Activated CD8-positive, alpha-beta T cell treated with anti-CD3 and anti-CD28 coated beads, Interleukin-2, amount 10 ng/mL, durations not matched to agents 7 days and 5 days (primary cell): Measurements from ENCODE around the gene SUFU. TPM values are rescaled to one million over a fixed set of nuclear protein-coding genes. Genes with fewer than 3 reads are reported as not detected.

Source experiments
- ATAC-seq: fragments of 150-1000 bp; cut with Tn5 transposase; one replicate; pipeline ENCODE4 v1.10.0; 2021; ENCODE audit warnings: moderate library complexity
- CTCF ChIA-PET: fragments of 350-600 bp; sonication (Branson Sonifier 250); formaldehyde crosslinking; loops from one replicate; lab custom pipeline; 2021; ENCODE audit warnings: antibody characterized with exemption; lab: Charles Lee
- POLR2A ChIA-PET: fragments of 350-600 bp; sonication (Branson Sonifier 250); formaldehyde crosslinking; loops from one replicate; lab custom pipeline; 2021; ENCODE audit warnings: antibody characterized with exemption; lab: Charles Lee
- DNase-seq: peaks from one replicate; pipeline ENCODE4 v3.0.0-alpha.2; 2020
- H3K27ac Mint-ChIP-seq: one replicate; pipeline ENCODE4 v1.8.0; 2021; ENCODE audit warnings: mild to moderate bottlenecking, mixed read lengths
- H3K27me3 Mint-ChIP-seq: one replicate; pipeline ENCODE4 v1.8.0; 2021; ENCODE audit warnings: low read depth, mixed read lengths
- H3K36me3 Mint-ChIP-seq: one replicate; pipeline ENCODE4 v1.8.0; 2021; ENCODE audit warnings: low read depth, mixed read lengths
- H3K4me1 Mint-ChIP-seq: one replicate; pipeline ENCODE4 v1.8.0; 2021; ENCODE audit warnings: low read depth, mixed read lengths
- H3K4me3 Mint-ChIP-seq: one replicate; pipeline ENCODE4 v1.8.0; 2021; ENCODE audit warnings: mild to moderate bottlenecking, mixed read lengths
- H3K9me3 Mint-ChIP-seq: one replicate; pipeline ENCODE4 v1.8.0; 2022; ENCODE audit warnings: mixed read lengths; ENCODE audit not compliant: insufficient read depth
- total RNA-seq, 2 experiments: library from RNA; stranded (reverse); gene quantifications; one replicate each; pipeline ENCODE4 v1.2.3, GENCODE V29; 2021

The SUFU gene
- total RNA-seq, 2 experiments from 2014 or later, result 10.6 to 12.0 TPM

DNA sequence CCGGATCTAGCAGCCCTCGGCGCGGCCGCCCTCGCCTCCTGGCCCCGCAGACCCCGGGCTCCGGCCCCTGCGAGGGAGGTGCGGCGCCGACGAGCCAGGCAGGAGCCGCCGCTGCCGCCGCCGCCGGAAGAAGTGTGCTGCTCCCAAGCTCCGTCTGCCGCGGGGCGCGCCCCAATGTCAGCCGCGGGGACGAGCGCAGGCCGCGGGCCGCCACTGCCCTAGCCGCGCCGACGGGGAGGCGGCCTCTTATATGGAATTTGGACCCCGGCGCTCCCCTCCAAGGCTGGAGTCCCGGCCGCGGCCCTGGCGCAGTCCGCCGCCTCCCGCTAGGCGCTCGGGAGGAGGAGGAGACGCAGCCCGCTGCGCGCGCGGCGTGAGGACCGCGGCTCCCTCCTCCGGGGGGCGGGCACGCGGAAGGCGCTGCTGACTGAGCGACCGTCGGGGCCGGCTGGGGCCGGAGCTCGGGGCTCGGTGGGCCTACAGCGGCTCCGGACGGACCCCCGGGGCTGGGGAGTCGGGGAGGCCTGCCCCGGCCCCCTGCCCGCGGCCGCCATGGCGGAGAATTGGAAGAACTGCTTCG, 140.4 kb downstream of the SUFU start, which contains the start of gene TRIM8:
Gene TRIM8, plus strand, starts transcription at position 414 of the 580 bp plus-strand sequence. Its CDS starts 139 bp downstream, at position 553.
- peak; percentile 67 for DNase-seq
- peaks cover 24% of the 10 kb centered on the region for H3K36me3 Mint-ChIP-seq
- H3K27me3 Mint-ChIP-seq, result peaks cover 4% of the 10 kb centered on the region
- peak within 1 kb of the TSS; percentile 94 for H3K27ac Mint-ChIP-seq
- POLR2A ChIA-PET, result interaction anchor here (1.1 to 4.9 kb wide), 10 partner anchors 10 to 548 kb away, joined by 3 to 44 read pairs (median 13); partner anchors contain the start of genes ARL3 and SFXN2
- peaks cover 38% of the 10 kb centered on the region for H3K4me1 Mint-ChIP-seq
- peak; percentile 8 for ATAC-seq
- CTCF ChIA-PET, result interaction anchor here (1.1 to 4.6 kb wide), 13 partner anchors 9 to 166 kb away, joined by 3 to 51 read pairs (median 6); partner anchors contain the start of genes ARL3, SFXN2, SUFU and WBP1L
- peak within 1 kb of the TSS; percentile 99 for H3K4me3 Mint-ChIP-seq
- no peaks in the 10 kb centered on the region for H3K9me3 Mint-ChIP-seq

DNA sequence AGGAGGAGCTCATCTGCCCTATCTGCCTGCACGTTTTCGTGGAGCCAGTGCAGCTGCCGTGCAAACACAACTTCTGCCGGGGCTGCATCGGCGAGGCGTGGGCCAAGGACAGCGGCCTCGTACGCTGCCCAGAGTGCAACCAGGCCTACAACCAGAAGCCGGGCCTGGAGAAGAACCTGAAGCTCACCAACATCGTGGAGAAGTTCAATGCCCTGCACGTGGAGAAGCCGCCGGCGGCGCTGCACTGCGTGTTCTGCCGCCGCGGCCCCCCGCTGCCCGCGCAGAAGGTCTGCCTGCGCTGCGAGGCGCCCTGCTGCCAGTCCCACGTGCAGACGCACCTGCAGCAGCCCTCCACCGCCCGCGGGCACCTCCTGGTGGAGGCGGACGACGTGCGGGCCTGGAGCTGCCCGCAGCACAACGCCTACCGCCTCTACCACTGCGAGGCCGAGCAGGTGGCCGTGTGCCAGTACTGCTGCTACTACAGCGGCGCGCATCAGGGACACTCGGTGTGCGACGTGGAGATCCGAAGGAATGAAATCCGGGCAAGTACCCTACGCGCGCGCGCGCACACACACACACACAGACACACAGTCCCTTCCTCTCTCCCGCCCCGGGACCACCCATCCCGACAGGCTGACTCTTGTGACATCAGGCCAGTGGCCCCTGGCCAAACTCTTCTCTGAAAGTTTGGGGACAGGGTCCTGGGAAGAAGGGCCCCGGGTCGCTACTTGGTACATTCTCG, 141.0 kb downstream of the SUFU start:
- Mint-ChIP-seq H3K27ac (peak overlapping the region; percentile 94), H3K4me3 (peak overlapping the region; percentile 99), H3K27me3 (no peaks in the 10 kb centered on the region), H3K9me3 (no peaks in the 10 kb centered on the region), H3K4me1 (peaks cover 45% of the 10 kb centered on the region), H3K36me3 (peaks cover 25% of the 10 kb centered on the region)
- CTCF ChIA-PET, result interaction anchor here (1.1 to 4.6 kb wide), 15 partner anchors 9 to 166 kb away, joined by 3 to 51 read pairs (median 4); partner anchors contain the start of genes ARL3, SFXN2, SUFU and WBP1L
- POLR2A ChIA-PET, result interaction anchor here (0.7 to 4.9 kb wide), 15 partner anchors 9 to 547 kb away, joined by 3 to 44 read pairs (median 4); partner anchors contain the start of genes ARL3, NFKB2 and SFXN2
- ATAC-seq, result peak; percentile 38
- DNase-seq, result peak; percentile 83

DNA sequence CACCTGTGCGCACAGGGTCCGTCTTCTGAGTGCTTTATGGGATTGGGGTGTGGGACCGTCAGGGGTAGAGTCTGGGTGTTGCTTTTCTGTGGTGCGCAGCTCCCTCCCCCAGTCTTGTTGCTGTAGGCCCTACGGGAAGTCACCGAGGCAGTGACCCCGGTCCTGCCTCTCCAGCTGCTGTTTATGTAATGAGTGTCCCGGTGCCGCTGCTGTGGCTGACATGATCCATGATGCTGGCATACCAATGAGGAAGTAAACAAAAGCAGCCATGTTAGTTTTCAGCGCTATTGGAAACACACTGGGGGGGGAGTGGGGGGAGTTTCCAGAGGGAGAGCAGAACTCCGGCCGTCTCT, 141.6 kb downstream of the SUFU start:
- peak overlapping the region; percentile 94 for H3K27ac Mint-ChIP-seq
- CTCF ChIA-PET, result interaction anchor here (1.1 to 4.6 kb wide), 11 partner anchors 10 to 167 kb away, joined by 3 to 51 read pairs (median 6); partner anchors contain the start of genes ACTR1A, ARL3 and SFXN2
- ATAC-seq (no peak), DNase-seq (peak; percentile 55)
- H3K9me3 Mint-ChIP-seq, result no peaks in the 10 kb centered on the region
- POLR2A ChIA-PET, result interaction anchor here (0.7 to 4.9 kb wide), 15 partner anchors 9 to 471 kb away, joined by 3 to 44 read pairs (median 4); partner anchors contain the start of genes ACTR1A, ARL3, NFKB2 and SFXN2
- H3K4me3 Mint-ChIP-seq, result peak overlapping the region; percentile 99
- H3K36me3 Mint-ChIP-seq, result peaks cover 25% of the 10 kb centered on the region
- peaks cover 48% of the 10 kb centered on the region for H3K4me1 Mint-ChIP-seq
- no peaks in the 10 kb centered on the region for H3K27me3 Mint-ChIP-seq

DNA sequence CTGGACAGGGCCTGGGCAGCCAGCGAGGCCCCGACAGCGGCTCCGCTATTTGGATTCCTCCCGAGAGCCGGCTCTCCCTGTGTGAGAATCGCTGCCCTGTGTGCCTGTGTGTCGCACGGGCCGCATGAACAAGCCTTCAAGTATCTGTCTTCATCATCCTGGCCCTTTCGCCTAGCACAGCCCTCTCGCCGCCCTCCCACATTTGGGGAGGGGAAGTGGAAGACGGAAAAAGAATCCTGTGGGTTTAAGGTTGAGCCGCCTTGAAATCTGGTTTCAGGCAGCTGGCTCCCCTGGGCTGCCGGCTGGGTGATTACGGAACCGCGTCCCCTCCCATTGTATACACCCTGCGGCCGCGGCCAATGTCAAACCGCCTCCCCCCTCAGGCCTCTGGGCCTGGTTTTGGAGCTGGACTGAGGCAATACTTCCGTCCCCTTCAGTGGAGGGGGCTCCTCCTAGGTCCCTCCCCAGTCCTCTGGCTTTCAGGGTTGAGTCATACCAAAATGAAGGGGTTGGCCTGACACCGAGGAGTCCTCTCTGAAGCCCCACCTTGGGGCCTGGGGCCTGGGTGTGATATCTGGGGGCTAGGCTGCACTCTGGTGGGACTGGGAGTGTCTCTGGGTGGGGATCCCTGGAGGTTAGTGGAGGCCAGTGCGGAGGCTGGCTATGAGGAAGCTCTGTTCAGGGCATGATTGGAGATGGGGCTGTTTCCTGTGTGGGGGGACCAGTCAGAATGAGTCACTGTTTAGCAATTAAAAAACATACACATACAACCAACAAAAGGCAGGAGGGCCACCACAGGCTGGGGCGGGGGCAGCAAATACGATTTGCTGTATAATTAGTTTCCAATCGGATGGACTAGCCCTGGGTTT, 142.2 kb downstream of the SUFU start:
- H3K36me3 Mint-ChIP-seq, result peaks cover 25% of the 10 kb centered on the region
- no peaks in the 10 kb centered on the region for H3K9me3 Mint-ChIP-seq
- peak; percentile 84 for DNase-seq
- ChIA-PET CTCF (interaction anchor here (1.0 to 4.6 kb wide), 10 partner anchors 13 to 143 kb away, joined by 3 to 51 read pairs (median 4); partner anchors contain the start of genes ACTR1A, ARL3 and SFXN2), POLR2A (interaction anchor here (0.5 to 4.9 kb wide), 19 partner anchors 8 to 828 kb away, joined by 3 to 44 read pairs (median 4); partner anchors contain the start of genes ACTR1A, ARL3, NFKB2 and OGA)
- peak; percentile 35 for ATAC-seq
- H3K27ac Mint-ChIP-seq, result peak overlapping the region; percentile 94
- H3K4me3 Mint-ChIP-seq, result peak overlapping the region; percentile 99
- H3K27me3 Mint-ChIP-seq, result no peaks in the 10 kb centered on the region
- peaks cover 55% of the 10 kb centered on the region for H3K4me1 Mint-ChIP-seq

DNA sequence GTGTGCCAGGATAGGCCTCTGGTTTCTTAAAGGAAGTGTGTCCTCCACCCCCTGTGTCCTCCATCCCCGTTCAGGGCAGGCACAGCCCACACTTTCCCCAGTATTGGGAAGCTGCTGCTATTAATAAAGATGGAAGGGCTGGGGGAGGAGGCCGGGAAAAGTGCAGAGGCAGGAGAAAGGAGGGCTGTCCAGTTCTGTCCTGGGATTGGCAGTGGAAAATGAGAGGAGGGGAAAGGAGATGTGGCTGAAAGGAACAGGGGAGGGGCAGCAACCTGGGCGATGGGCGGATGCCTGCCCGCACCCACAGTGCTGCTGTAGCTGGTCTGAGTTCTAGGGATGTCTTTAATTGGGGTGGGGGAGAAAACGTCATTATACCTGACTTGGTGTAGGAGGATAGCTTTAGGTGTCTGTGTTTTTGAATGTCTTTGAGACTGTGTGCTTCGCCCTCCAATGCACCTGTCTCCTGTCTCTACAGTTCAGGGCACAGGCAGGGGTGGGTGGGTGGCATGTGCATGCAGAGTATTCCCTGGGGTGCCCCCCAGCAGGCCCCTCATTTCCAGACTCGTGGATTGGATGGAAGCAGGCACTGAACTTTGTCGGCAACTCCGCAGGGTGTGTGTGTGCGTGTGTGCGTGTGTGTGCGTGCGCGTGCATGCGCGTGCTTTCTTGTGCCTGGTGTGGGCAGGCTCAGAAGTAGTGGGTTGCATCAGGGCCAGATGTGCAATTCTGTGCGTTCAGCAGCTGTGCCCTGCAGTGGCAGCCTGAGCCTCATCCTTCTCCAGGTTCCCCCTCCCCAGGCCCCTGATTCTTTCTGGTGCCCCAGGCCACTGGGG, 143.1 kb downstream of the SUFU start:
- Mint-ChIP-seq H3K27ac (peak overlapping the region; percentile 94), H3K4me3 (peak overlapping the region; percentile 99), H3K4me1 (peaks cover 58% of the 10 kb centered on the region), H3K27me3 (no peaks in the 10 kb centered on the region), H3K36me3 (peaks cover 25% of the 10 kb centered on the region), H3K9me3 (no peaks in the 10 kb centered on the region)
- ATAC-seq, result no peak
- ChIA-PET POLR2A (interaction anchor here (0.5 to 4.9 kb wide), 15 partner anchors 7 to 829 kb away, joined by 3 to 44 read pairs (median 6); partner anchors contain the start of genes ACTR1A, ARL3, OGA and SFXN2), CTCF (interaction anchor here (1.0 to 4.6 kb wide), 8 partner anchors 12 to 144 kb away, joined by 3 to 51 read pairs (median 16); partner anchors contain the start of genes ACTR1A, ARL3 and SFXN2)
- DNase-seq, result peak; percentile 58

DNA sequence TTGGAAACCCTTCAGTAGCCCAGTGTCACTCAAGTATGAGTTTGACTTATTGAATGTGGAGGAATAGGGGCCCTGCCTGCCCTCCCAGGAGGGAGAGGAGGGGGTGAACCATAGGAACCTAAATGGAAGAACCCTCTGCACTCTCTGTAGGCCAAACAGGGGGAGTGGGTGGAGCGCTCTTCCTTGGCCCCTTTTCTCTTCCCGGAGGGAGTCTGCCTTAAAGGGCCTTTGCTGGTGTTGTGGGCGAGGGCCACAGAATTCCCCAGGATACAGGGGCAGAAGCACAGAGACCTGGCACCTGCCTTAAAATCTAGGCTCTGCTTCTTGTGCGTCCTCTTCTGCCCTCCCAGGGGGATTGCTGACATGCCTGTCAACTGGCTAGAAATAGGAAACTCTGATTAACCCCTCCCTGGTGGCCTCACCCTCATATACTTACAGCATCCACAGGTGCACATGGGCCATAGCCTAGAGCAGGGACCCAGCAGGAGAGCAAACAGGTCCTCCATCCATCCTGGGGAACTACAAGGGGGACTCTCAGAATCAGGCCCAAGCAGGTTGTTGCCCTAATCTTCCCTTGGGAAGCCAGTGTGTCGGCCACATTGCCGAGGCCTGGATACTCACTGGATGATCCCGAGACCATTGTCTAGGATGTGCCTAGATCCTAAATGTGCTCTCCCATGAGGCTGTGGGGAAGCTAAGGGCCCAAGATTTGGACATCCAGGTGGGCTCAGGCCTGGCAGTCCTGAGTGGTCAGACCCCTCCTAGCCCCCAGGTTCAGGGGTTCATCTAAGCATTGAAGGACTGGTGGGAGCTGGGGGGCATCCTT, 143.9 kb downstream of the SUFU start:
- ATAC-seq, result no peak
- Mint-ChIP-seq H3K4me3 (peak overlapping the region; percentile 99), H3K4me1 (peaks cover 64% of the 10 kb centered on the region), H3K36me3 (peaks cover 31% of the 10 kb centered on the region), H3K9me3 (no peaks in the 10 kb centered on the region), H3K27me3 (no peaks in the 10 kb centered on the region), H3K27ac (peak overlapping the region; percentile 94)
- ChIA-PET CTCF (interaction anchor here (4.6 kb wide), 1 partner anchor 65 kb away, joined by 48 read pairs; the partner anchor contains the start of genes ARL3 and SFXN2), POLR2A (interaction anchor here (1.5 to 4.9 kb wide), 2 partner anchors 10 to 23 kb away, joined by 7 to 35 read pairs; no protein-coding TSS in a partner anchor)
- no peak for DNase-seq

DNA sequence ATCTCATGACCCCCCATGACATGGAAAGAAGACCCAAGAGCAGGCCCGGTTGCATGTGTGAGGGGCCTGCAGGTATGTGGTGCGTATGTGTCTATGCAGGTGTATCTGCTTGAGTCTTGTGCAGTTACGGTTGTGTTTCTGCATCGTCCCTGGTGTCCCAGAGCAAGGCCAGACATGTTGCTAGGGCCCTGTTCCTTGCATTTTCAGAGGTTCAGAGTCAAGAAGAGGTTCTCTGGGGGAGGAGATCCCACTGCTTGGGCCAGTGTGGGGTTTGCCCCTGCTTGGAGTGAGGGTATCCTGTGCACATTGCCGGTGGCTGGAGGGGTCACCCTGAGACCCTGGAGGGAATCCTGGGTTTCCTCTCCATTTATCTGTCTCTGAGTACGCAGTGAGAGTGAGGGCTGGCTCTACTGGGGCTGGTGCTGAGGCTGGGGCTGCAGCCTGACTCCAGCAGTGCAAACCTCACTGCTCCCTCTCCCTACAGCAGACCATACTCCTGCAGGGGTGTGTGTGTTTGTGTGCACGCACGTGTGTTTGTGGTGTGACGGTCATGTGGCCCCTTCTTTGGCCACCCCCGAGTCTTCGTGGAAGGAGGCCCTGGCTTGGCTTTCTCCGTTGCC, 144.6 kb downstream of the SUFU start:
- peak overlapping the region; percentile 94 for H3K27ac Mint-ChIP-seq
- H3K9me3 Mint-ChIP-seq, result no peaks in the 10 kb centered on the region
- peak overlapping the region; percentile 99 for H3K4me3 Mint-ChIP-seq
- H3K4me1 Mint-ChIP-seq, result peaks cover 71% of the 10 kb centered on the region
- no peaks in the 10 kb centered on the region for H3K27me3 Mint-ChIP-seq
- peaks cover 39% of the 10 kb centered on the region for H3K36me3 Mint-ChIP-seq
- POLR2A ChIA-PET, result interaction anchor here (4.9 kb wide), 1 partner anchor 22 kb away, joined by 35 read pairs; no protein-coding TSS in a partner anchor
- DNase-seq (no peak), ATAC-seq (no peak)
- CTCF ChIA-PET, result interaction anchor here (4.6 kb wide), 1 partner anchor 64 kb away, joined by 48 read pairs; the partner anchor contains the start of genes ARL3 and SFXN2

DNA sequence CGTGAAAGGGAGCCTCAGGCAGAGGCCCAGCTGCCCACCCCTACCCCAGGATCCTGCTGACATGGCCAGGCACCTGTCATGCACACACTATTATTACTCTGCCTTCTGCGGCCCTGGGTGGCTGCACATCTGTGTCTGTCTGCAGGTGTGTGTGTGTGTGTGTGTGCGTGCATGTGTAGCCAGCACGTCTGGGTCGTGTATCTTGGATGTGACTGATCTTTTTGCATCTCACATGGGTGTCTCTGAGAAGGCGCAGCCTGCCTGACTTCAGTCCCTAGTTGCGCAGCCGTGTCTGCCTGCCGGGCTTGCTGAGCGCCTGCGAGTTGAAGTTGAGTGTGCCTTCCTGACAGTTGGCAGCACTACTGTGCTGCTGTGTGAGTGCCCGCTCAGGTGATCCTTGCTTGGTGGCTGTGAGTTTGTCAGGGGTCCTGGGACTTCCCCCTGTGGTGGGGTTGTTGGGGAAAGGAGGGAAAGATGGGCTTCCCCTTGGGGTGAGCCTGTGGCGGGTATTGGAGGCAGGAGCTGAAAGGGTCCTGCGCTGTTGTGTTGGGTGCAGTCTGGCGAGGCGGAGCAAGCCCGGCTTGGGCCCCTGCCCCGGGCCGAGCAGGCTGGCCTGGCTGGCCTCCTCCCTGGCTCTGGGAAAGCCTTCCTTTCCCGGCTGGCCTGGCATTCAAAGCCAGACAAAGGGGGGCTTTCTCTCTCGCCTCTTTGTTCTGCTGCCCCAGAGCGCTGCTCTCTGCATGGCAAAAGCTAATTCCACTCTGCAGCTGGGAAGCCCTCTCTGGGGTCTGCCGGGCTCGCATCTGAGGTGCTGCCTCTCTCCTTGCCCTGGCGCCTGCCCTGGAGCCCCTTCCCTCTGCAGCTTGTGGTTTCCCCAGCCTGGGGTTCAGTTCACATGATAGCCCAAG, 145.4 kb downstream of the SUFU start:
- ChIA-PET POLR2A (interaction anchor here (0.6 to 4.9 kb wide), 6 partner anchors 11 to 66 kb away, joined by 3 to 49 read pairs (median 4); partner anchors contain the start of genes ARL3 and SFXN2), CTCF (interaction anchor here (0.7 to 1.7 kb wide), 7 partner anchors 9 to 145 kb away, joined by 3 to 8 read pairs (median 4); partner anchors contain the start of genes ARL3, SFXN2 and SUFU)
- H3K36me3 Mint-ChIP-seq, result peaks cover 45% of the 10 kb centered on the region
- H3K4me3 Mint-ChIP-seq, result peak overlapping the region; percentile 99
- ATAC-seq (no peak), DNase-seq (peak; percentile 64)
- no peaks in the 10 kb centered on the region for H3K9me3 Mint-ChIP-seq
- H3K27me3 Mint-ChIP-seq, result no peaks in the 10 kb centered on the region
- peak overlapping the region; percentile 94 for H3K27ac Mint-ChIP-seq
- H3K4me1 Mint-ChIP-seq, result peaks cover 79% of the 10 kb centered on the region
